CD8-positive, alpha-beta memory T cell (primary cell): Measurements from ENCODE around the gene NAV3. TPM values are rescaled to one million over a fixed set of nuclear protein-coding genes. Genes with fewer than 3 reads are reported as not detected.

Experiments used
- CTCF ChIA-PET: fragments of 350-600 bp; sonication (Branson Sonifier 250); formaldehyde crosslinking; loops from one replicate; lab custom pipeline; 2021; ENCODE audit warnings: antibody characterized with exemption; lab: Charles Lee
- POLR2A ChIA-PET: fragments of 350-600 bp; sonication (Branson Sonifier 250); formaldehyde crosslinking; loops from one replicate; lab custom pipeline; 2021; ENCODE audit warnings: antibody characterized with exemption; lab: Charles Lee
- DNase-seq, 5 donors: peaks; one replicate each; pipeline versions ENCODE4 v3.0.0 to v3.0.0-alpha.2; 2020 to 2022; ENCODE audit warnings: mixed read lengths in 1 of 5
- H3K27ac ChIP-seq: one replicate; pipeline ENCODE4 v1.7.0; 2013; ENCODE audit warnings: low read depth, mild to moderate bottlenecking, low read length, moderate library complexity
- H3K27me3 ChIP-seq: 2 replicates; pipeline ENCODE4 v1.7.0; 2013; ENCODE audit warnings: low read length, mild to moderate bottlenecking; ENCODE audit not compliant: insufficient read depth, poor library complexity, severe bottlenecking
- H3K36me3 ChIP-seq: 2 replicates; pipeline ENCODE4 v1.7.0; 2013; ENCODE audit warnings: mild to moderate bottlenecking, low read length, moderate library complexity; ENCODE audit not compliant: insufficient read depth
- H3K4me1 ChIP-seq: 2 replicates; pipeline ENCODE4 v1.7.0; 2013; ENCODE audit warnings: mild to moderate bottlenecking, low read length, moderate library complexity; ENCODE audit not compliant: insufficient read depth
- H3K4me3 ChIP-seq: 2 replicates; pipeline ENCODE4 v1.7.0; 2013; ENCODE audit warnings: mild to moderate bottlenecking, low read length
- H3K9me3 ChIP-seq: 2 replicates; pipeline ENCODE4 v1.7.0; 2013; ENCODE audit warnings: mild to moderate bottlenecking, low read length
- H3K27ac Mint-ChIP-seq, 8 donors: one replicate each; pipeline ENCODE4 v1.8.0; 2020 to 2021; ENCODE audit warnings: mixed read lengths in 8 of 8, mild to moderate bottlenecking in 6 of 8, inconsistent platforms in 3 of 8, moderate library complexity in 3 of 8
- H3K27me3 Mint-ChIP-seq, 2 donors: one replicate each; pipeline ENCODE4 v1.8.0; 2020 to 2021; ENCODE audit warnings: mixed read lengths in 2 of 2, mild to moderate bottlenecking in 1 of 2, moderate library complexity in 1 of 2
- H3K36me3 Mint-ChIP-seq, 3 donors: one replicate each; pipeline ENCODE4 v1.8.0; 2020 to 2021; ENCODE audit warnings: mixed read lengths in 3 of 3, inconsistent platforms in 1 of 3, mild to moderate bottlenecking in 1 of 3
- H3K4me1 Mint-ChIP-seq, 3 donors: one replicate each; pipeline ENCODE4 v1.8.0; 2020 to 2021; ENCODE audit warnings: mixed read lengths in 3 of 3, inconsistent platforms in 1 of 3, mild to moderate bottlenecking in 1 of 3
- H3K4me3 Mint-ChIP-seq, 7 donors: one replicate each; pipeline ENCODE4 v1.8.0; 2020 to 2021; ENCODE audit warnings: mixed read lengths in 7 of 7, mild to moderate bottlenecking in 6 of 7, moderate library complexity in 4 of 7, inconsistent platforms in 2 of 7
- H3K9me3 Mint-ChIP-seq, 5 donors: one replicate each; pipeline ENCODE4 v1.8.0; 2020 to 2022; ENCODE audit warnings: mixed read lengths in 5 of 5, mild to moderate bottlenecking in 3 of 5, moderate library complexity in 2 of 5, inconsistent platforms in 1 of 5
- polyA plus RNA-seq: library from polyadenylated mRNA; unstranded; fragments of 300-500 nt; fragmentation: Illumina TruSeq; gene quantifications from one replicate; pipeline ENCODE4 v1.2.3, GENCODE V29; 2021
- total RNA-seq, 2 experiments: library from RNA; stranded (reverse); gene quantifications; one replicate each; pipeline ENCODE4 v1.2.3, GENCODE V29; 2021

The NAV3 gene
- total and polyA plus RNA-seq, 3 experiments from 2014 or later, result not detected

DNA sequence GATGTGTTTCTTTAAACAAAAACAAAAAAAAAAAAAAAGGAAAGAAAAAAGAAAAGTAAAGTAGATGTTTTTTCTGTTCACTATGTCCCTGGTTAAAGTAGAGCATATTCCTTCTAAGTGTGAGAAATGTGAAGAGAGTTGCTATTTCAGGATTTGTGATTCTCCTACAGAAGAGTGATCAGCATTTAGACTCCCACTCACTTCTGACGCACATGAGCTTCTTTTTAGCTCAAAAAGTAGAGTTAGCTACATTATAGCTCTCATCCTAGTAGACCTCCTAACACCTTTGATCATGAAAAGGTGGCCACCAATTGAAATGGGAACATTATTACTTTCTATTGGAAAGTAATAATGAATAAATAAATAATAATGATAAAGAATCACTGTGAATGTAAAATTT lies 368.2 kb downstream of the NAV3 start:
- Mint-ChIP-seq H3K4me3 (no peak overlapping the region), H3K27me3 (peaks cover 0 to 2% of the 10 kb centered on the region in 2 donors), H3K9me3 (peaks cover 3 to 53% (median 11%) of the 10 kb centered on the region in 5 donors), H3K4me1 (no peaks in the 10 kb centered on the region), H3K36me3 (no peaks in the 10 kb centered on the region), H3K27ac (no peak overlapping the region)
- CTCF ChIA-PET, result no interaction called here
- no peaks in the 10 kb centered on the region for H3K36me3 ChIP-seq
- POLR2A ChIA-PET, result no interaction called here
- no peaks in the 10 kb centered on the region for H3K9me3 ChIP-seq
- no peak overlapping the region for H3K27ac ChIP-seq
- no peaks in the 10 kb centered on the region for H3K27me3 ChIP-seq
- H3K4me1 ChIP-seq, result no peaks in the 10 kb centered on the region
- no peak overlapping the region for H3K4me3 ChIP-seq
- DNase-seq, result no peak

DNA sequence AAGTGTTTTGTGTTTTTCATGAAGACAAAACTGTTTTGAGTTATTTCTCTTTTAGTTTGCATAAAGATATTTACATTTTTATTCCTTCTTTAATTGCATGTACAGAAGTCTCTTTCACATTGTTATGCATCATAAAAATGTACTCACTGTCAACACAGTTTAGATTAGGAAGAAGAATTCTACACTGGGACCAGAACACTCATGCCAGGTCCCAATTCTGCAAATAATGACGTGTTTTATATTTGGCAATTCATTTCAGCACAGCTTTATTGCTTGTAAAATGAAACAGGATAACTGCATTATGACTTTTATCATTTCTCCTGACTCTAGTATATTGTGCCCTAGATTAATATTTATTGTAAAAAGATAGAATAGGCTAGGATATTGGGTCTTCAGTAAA lies 369.2 kb downstream of the NAV3 start:
- ChIA-PET POLR2A (no interaction called here), CTCF (no interaction called here)
- no peak for DNase-seq
- Histone ChIP-seq H3K27ac (no peak overlapping the region), H3K36me3 (no peaks in the 10 kb centered on the region), H3K27me3 (no peaks in the 10 kb centered on the region), H3K4me1 (no peaks in the 10 kb centered on the region), H3K4me3 (no peak overlapping the region), H3K9me3 (no peaks in the 10 kb centered on the region)
- Mint-ChIP-seq H3K36me3 (no peaks in the 10 kb centered on the region), H3K27me3 (peaks cover 0 to 2% of the 10 kb centered on the region in 2 donors), H3K9me3 (peaks cover 3 to 49% (median 5%) of the 10 kb centered on the region in 5 donors), H3K4me3 (no peak overlapping the region), H3K4me1 (no peaks in the 10 kb centered on the region), H3K27ac (no peak overlapping the region)

DNA sequence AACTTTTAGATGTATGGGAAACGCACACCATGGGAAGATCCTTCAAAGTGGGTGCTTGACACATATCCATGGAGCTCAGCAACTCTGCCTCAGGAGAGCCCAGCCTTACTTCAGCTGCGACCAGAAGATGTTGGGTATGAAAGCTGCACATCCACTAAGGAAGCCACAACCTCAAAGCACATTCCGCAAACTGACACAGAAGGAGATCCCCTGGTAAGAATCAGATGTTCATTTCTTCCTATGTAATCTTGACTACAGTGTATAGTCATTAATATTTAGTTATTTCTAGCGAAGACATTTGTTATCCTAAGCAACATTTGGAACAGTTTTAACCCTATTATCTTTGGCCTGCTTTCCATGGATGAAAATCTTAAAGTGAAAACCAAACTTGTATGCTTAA lies 374.2 kb downstream of the NAV3 start:
- no peaks in the 10 kb centered on the region for H3K36me3 ChIP-seq
- ChIA-PET POLR2A (no interaction called here), CTCF (no interaction called here)
- H3K27me3 ChIP-seq, result no peaks in the 10 kb centered on the region
- peaks cover 6 to 39% (median 7%) of the 10 kb centered on the region in 5 donors for H3K9me3 Mint-ChIP-seq
- H3K4me3 ChIP-seq, result no peak overlapping the region
- H3K4me1 ChIP-seq, result no peaks in the 10 kb centered on the region
- DNase-seq, result no peak
- no peak overlapping the region for H3K4me3 Mint-ChIP-seq
- no peak overlapping the region for H3K27ac ChIP-seq
- no peaks in the 10 kb centered on the region for H3K4me1 Mint-ChIP-seq
- no peaks in the 10 kb centered on the region for H3K9me3 ChIP-seq
- peaks cover 0 to 2% of the 10 kb centered on the region in 2 donors for H3K27me3 Mint-ChIP-seq
- no peak overlapping the region for H3K27ac Mint-ChIP-seq
- H3K36me3 Mint-ChIP-seq, result no peaks in the 10 kb centered on the region

DNA sequence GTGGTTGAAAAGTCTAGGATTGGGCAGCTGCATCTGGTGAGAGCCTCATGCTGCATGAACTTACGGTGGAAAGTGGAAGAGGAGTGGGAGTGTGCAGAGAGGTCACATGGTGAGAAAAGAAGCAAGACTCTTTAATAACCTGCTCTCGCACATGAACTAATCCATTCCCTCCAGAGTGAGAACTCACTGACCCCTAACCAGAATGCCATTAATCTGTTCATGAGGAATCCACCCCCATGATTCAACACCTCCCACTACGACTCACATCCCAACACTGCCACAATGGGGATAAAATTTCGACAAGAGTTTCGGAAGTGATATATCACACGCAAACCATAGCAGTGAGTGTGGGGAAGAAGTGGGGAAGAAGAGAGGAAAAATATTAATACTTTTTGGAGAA lies 377.4 kb downstream of the NAV3 start:
- Histone ChIP-seq H3K27me3 (no peaks in the 10 kb centered on the region), H3K4me3 (no peak overlapping the region), H3K36me3 (no peaks in the 10 kb centered on the region), H3K4me1 (no peaks in the 10 kb centered on the region), H3K27ac (no peak overlapping the region), H3K9me3 (no peaks in the 10 kb centered on the region)
- peaks cover 0 to 25% (median 4%) of the 10 kb centered on the region in 5 donors for H3K9me3 Mint-ChIP-seq
- POLR2A ChIA-PET, result no interaction called here
- DNase-seq, result no peak
- H3K36me3 Mint-ChIP-seq, result no peaks in the 10 kb centered on the region
- H3K4me1 Mint-ChIP-seq, result no peaks in the 10 kb centered on the region
- no peak overlapping the region for H3K4me3 Mint-ChIP-seq
- H3K27me3 Mint-ChIP-seq, result no peaks in the 10 kb centered on the region
- CTCF ChIA-PET, result no interaction called here
- H3K27ac Mint-ChIP-seq, result no peak overlapping the region

DNA sequence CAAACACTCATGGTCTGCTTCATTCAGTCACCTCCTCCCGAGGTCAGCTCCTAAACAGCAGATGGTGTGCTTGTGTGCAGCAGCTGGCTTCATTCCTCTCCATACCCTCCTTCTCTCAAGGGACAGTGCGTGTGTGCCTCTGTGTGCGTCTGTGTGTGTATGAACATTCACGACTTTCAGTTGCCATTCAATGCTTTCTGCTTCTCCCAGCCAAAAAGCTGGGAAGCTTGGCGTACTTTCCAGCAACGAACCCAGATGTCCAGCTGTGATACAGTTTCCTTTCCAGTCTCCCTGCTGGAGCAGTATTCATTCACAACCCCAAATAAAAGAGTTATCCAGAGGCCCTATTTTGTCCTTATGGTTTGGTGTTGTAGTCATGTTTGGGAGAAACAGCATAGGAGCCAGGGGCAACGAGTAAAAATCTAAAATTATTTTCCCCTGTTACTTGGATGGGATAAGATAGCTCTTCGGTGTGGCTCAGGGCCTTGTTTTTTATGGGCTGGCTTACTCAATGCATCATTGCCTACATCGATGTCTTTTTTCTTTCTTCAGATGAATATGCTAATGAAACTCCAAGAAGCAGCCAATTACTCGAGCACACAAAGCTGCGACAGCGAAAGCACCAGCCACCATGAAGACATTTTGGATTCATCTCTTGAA lies 379.3 kb downstream of the NAV3 start:
- ChIA-PET CTCF (no interaction called here), POLR2A (no interaction called here)
- H3K4me1 ChIP-seq, result no peaks in the 10 kb centered on the region
- no peaks in the 10 kb centered on the region for H3K27me3 ChIP-seq
- Mint-ChIP-seq H3K36me3 (no peaks in the 10 kb centered on the region), H3K9me3 (peaks cover 0 to 13% (median 4%) of the 10 kb centered on the region in 5 donors), H3K27me3 (no peaks in the 10 kb centered on the region), H3K4me1 (no peaks in the 10 kb centered on the region), H3K27ac (no peak overlapping the region), H3K4me3 (no peak overlapping the region)
- H3K9me3 ChIP-seq, result no peaks in the 10 kb centered on the region
- DNase-seq, result no peak
- no peak overlapping the region for H3K27ac ChIP-seq
- no peaks in the 10 kb centered on the region for H3K36me3 ChIP-seq
- no peak overlapping the region for H3K4me3 ChIP-seq

DNA sequence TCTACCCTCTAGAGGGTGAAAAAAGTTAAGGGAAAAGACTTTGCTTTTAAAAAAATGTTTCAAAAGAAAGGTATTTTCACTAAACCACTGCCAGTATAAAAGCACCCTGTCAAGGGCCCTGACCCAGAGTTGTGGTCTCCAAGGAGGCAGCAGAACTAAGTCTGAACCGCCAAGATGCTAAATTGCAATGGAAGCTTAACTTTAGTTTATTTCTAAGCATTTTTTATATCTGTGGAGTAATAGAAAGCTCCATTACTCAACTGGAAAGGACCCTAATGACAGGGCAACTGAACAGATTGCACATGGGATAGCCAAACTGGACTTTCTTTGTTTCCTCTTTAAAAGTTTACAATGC lies 379.8 kb downstream of the NAV3 start:
- no peaks in the 10 kb centered on the region for H3K36me3 ChIP-seq
- Mint-ChIP-seq H3K4me3 (no peak overlapping the region), H3K9me3 (peaks cover 0 to 13% (median 4%) of the 10 kb centered on the region in 5 donors), H3K27ac (no peak overlapping the region), H3K27me3 (no peaks in the 10 kb centered on the region), H3K36me3 (no peaks in the 10 kb centered on the region), H3K4me1 (no peaks in the 10 kb centered on the region)
- ChIA-PET CTCF (no interaction called here), POLR2A (no interaction called here)
- H3K27me3 ChIP-seq, result no peaks in the 10 kb centered on the region
- no peaks in the 10 kb centered on the region for H3K9me3 ChIP-seq
- DNase-seq, result no peak
- no peaks in the 10 kb centered on the region for H3K4me1 ChIP-seq
- no peak overlapping the region for H3K4me3 ChIP-seq
- no peak overlapping the region for H3K27ac ChIP-seq

DNA sequence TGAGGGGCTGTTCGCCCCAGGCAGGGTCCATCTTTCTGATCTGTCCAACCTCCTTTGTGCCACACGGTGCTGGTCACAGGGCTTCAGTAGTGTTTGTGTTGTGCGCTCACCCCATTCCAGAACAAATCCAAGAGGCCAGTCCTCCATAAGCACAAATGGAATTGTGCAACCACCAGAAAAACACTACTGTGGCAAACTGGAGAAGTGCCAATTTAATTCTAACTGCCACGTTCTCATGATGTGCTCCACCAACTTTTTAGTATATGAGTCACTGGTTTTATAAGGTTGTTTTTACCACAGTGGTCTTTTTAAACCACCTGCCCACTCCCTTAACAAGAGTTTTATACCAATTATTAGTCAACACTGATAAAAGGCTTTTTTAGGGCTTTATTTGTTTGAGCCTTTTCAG lies 380.2 kb downstream of the NAV3 start:
- POLR2A ChIA-PET, result no interaction called here
- Histone ChIP-seq H3K36me3 (no peaks in the 10 kb centered on the region), H3K27ac (no peak overlapping the region), H3K27me3 (no peaks in the 10 kb centered on the region), H3K4me3 (no peak overlapping the region), H3K4me1 (no peaks in the 10 kb centered on the region), H3K9me3 (no peaks in the 10 kb centered on the region)
- no peak overlapping the region for H3K4me3 Mint-ChIP-seq
- peaks cover 0 to 13% (median 4%) of the 10 kb centered on the region in 5 donors for H3K9me3 Mint-ChIP-seq
- H3K27me3 Mint-ChIP-seq, result no peaks in the 10 kb centered on the region
- DNase-seq, result no peak
- no peaks in the 10 kb centered on the region for H3K4me1 Mint-ChIP-seq
- CTCF ChIA-PET, result no interaction called here
- no peaks in the 10 kb centered on the region for H3K36me3 Mint-ChIP-seq
- H3K27ac Mint-ChIP-seq, result no peak overlapping the region

DNA sequence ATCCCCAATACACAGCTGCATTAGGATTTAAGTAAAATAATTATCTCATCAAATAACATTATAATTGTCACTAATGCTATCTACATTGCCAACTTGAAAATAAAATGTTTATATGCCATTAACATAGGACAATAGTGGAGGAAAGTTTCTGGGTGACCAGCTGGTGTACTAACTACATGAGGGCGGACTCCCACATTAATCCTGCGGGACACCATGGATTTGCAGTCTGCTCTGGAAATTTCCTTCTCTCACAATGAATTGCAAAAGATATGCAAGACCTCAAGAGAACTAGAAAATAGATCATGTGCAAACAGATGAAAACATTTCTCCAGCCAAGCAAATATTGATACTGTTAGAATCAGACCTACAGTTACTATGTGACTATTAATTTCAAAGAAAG lies 390.1 kb downstream of the NAV3 start:
- ChIA-PET CTCF (no interaction called here), POLR2A (no interaction called here)
- no peak for DNase-seq
- Mint-ChIP-seq H3K36me3 (no peaks in the 10 kb centered on the region), H3K4me1 (no peaks in the 10 kb centered on the region), H3K9me3 (peaks cover 0 to 22% (median 3%) of the 10 kb centered on the region in 5 donors), H3K27me3 (no peaks in the 10 kb centered on the region), H3K4me3 (no peak overlapping the region), H3K27ac (no peak overlapping the region)
- Histone ChIP-seq H3K27me3 (no peaks in the 10 kb centered on the region), H3K4me1 (no peaks in the 10 kb centered on the region), H3K36me3 (no peaks in the 10 kb centered on the region), H3K9me3 (no peaks in the 10 kb centered on the region), H3K27ac (no peak overlapping the region), H3K4me3 (no peak overlapping the region)
